Endodermal cell (in vitro differentiated cells): ENCODE results near the gene GOLT1A. TPM values are rescaled to one million over a fixed set of nuclear protein-coding genes. Genes with fewer than 3 reads are reported as not detected.

Experiments used
- DNase-seq: peaks from one replicate; pipeline ENCODE4 v3.0.0-alpha.2; 2017
- H3K27ac ChIP-seq: 2 replicates; pipeline ENCODE4 v1.5.1; 2013; ENCODE audit warnings: mild to moderate bottlenecking, low read depth, low read length, moderate library complexity
- H3K27me3 ChIP-seq: 2 replicates; pipeline ENCODE4 v1.6.1; 2013; ENCODE audit warnings: mild to moderate bottlenecking, low read length, moderate library complexity; ENCODE audit not compliant: insufficient read depth, control insufficient read depth, poor library complexity, severe bottlenecking
- H3K36me3 ChIP-seq: 2 replicates; pipeline ENCODE4 v1.7.0; 2013; ENCODE audit warnings: mild to moderate bottlenecking, low read length, moderate library complexity; ENCODE audit not compliant: control insufficient read depth, insufficient read depth
- H3K4me1 ChIP-seq: one replicate; pipeline ENCODE4 v1.7.0; 2013; ENCODE audit warnings: low read length; ENCODE audit not compliant: control insufficient read depth, insufficient read depth
- H3K4me3 ChIP-seq: 2 replicates; pipeline ENCODE4 v1.5.1; 2013; ENCODE audit warnings: mild to moderate bottlenecking, low read length, moderate library complexity
- H3K9ac ChIP-seq: 2 replicates; pipeline ENCODE4 v1.6.1; 2013; ENCODE audit warnings: mild to moderate bottlenecking, low read length, moderate library complexity; ENCODE audit not compliant: poor library complexity, severe bottlenecking; ENCODE audit errors: extremely low read depth
- H3K9me3 ChIP-seq: 2 replicates; pipeline ENCODE4 v1.6.1; 2013; ENCODE audit warnings: mild to moderate bottlenecking, low read length, moderate library complexity; ENCODE audit not compliant: control insufficient read depth
- H3K27ac Mint-ChIP-seq: 2 replicates; pipeline ENCODE4 v1.8.0; 2020; ENCODE audit warnings: mixed read lengths
- H3K27me3 Mint-ChIP-seq: 2 replicates; pipeline ENCODE4 v1.8.0; 2021; ENCODE audit warnings: mild to moderate bottlenecking, mixed read lengths; ENCODE audit not compliant: insufficient read depth
- H3K36me3 Mint-ChIP-seq: 2 replicates; pipeline ENCODE4 v1.8.0; 2020; ENCODE audit warnings: low read depth, mixed read lengths
- H3K4me1 Mint-ChIP-seq: 2 replicates; pipeline ENCODE4 v1.8.0; 2020; ENCODE audit warnings: mixed read lengths
- H3K4me3 Mint-ChIP-seq: 2 replicates; pipeline ENCODE4 v1.8.0; 2020; ENCODE audit warnings: mild to moderate bottlenecking, moderate library complexity, mixed read lengths
- H3K9me3 Mint-ChIP-seq: 2 replicates; pipeline ENCODE4 v1.8.0; 2020; ENCODE audit warnings: mild to moderate bottlenecking, mixed read lengths
- CTCF ChIP-seq: fragments of 200-600 bp; sonication (generic); conservative IDR thresholded peaks from 2 replicates; pipeline ENCODE4 v1.5.0; 2021; ENCODE audit warnings: antibody characterized with exemption, mild to moderate bottlenecking
- WGBS, 2 experiments: methylation state at CpG; one replicate each; pipeline versions ENCODE4 v1.1.5 to v1.1.7; 2013; ENCODE audit warnings: missing lambda C conversion rate in 2 of 2, mixed read lengths in 1 of 2; ENCODE audit not compliant: insufficient coverage in 1 of 2, insufficient read length in 1 of 2; 5-methylcytosine and 5-hydroxymethylcytosine counted together
- total RNA-seq, 2 donors: library from RNA; stranded (reverse); fragmentation: NEBNext Ultra II Directional in 1 of 2; extraction: Animal tissue kit (Norgen Biotek cat#: 25700) in 1 of 2; gene quantifications; 2 replicates in 1 of 2; 3 replicates in 1 of 2; pipeline ENCODE4 v1.2.1, GENCODE V29; 2021

GOLT1A gene
- total RNA-seq, 2 donors from 2014 or later, result 1.8 to 6.2 TPM

- no peak overlapping the region for H3K27ac Mint-ChIP-seq
These were observed 62.9 kb downstream of the GOLT1A start for GRCh38 chr1:204150702-204151551.

GRCh38 chr1:204149635-204150565 lies 63.9 kb downstream of the GOLT1A start:
- peaks cover 44% of the 10 kb centered on the region for H3K27me3 ChIP-seq
- no peaks in the 10 kb centered on the region for H3K9me3 Mint-ChIP-seq
- no peak for DNase-seq
- no peaks in the 10 kb centered on the region for H3K36me3 ChIP-seq
- H3K27ac ChIP-seq, result no peak overlapping the region
- H3K4me1 ChIP-seq, result no peaks in the 10 kb centered on the region
- H3K4me3 ChIP-seq, result no peak overlapping the region
- no peak overlapping the region for H3K27ac Mint-ChIP-seq
- H3K36me3 Mint-ChIP-seq, result no peaks in the 10 kb centered on the region
- no peaks in the 10 kb centered on the region for H3K9me3 ChIP-seq
- WGBS, 2 experiments, result 90 to 95% methylated on average over 4 to 16 of the region's 16 CpGs
- no peak overlapping the region for H3K9ac ChIP-seq
- peaks cover 44% of the 10 kb centered on the region for H3K27me3 Mint-ChIP-seq
- TF ChIP-seq CTCF, result no peak
- peaks cover 18% of the 10 kb centered on the region for H3K4me1 Mint-ChIP-seq
- H3K4me3 Mint-ChIP-seq, result peak overlapping the region; percentile 60

More at GRCh38 chr1:204150702-204151551, 62.9 kb downstream of the GOLT1A start:
- Mint-ChIP-seq H3K27me3 (peaks cover 54% of the 10 kb centered on the region), H3K36me3 (no peaks in the 10 kb centered on the region), H3K4me3 (peak overlapping the region; percentile 60), H3K4me1 (peaks cover 15% of the 10 kb centered on the region), H3K9me3 (no peaks in the 10 kb centered on the region)
- peak; percentile 76 for DNase-seq
- H3K27me3 ChIP-seq, result peaks cover 51% of the 10 kb centered on the region
- H3K36me3 ChIP-seq, result no peaks in the 10 kb centered on the region
- WGBS, 2 experiments, result 22% methylated on average over 12 to 33 of the region's 33 CpGs
- H3K9ac ChIP-seq, result peak overlapping the region; percentile 15
- H3K4me3 ChIP-seq, result peak overlapping the region; percentile 80
- no peaks in the 10 kb centered on the region for H3K9me3 ChIP-seq
- no peaks in the 10 kb centered on the region for H3K4me1 ChIP-seq
- TF ChIP-seq CTCF, result peak; percentile 13
- H3K27ac ChIP-seq, result no peak overlapping the region

- no peak overlapping the region for H3K4me3 Mint-ChIP-seq
- WGBS, 2 experiments, result 93 to 100% methylated on average over 1 to 2 of the region's 2 CpGs
- peaks cover 36% of the 10 kb centered on the region for H3K27me3 ChIP-seq
- no peak overlapping the region for H3K4me3 ChIP-seq
- H3K9me3 ChIP-seq, result no peaks in the 10 kb centered on the region
- H3K4me1 ChIP-seq, result no peaks in the 10 kb centered on the region
- TF ChIP-seq CTCF, result no peak
- H3K27me3 Mint-ChIP-seq, result peaks cover 36% of the 10 kb centered on the region
- H3K4me1 Mint-ChIP-seq, result peaks cover 18% of the 10 kb centered on the region
- H3K27ac Mint-ChIP-seq, result no peak overlapping the region
- H3K9me3 Mint-ChIP-seq, result no peaks in the 10 kb centered on the region
- no peak for DNase-seq
- no peak overlapping the region for H3K27ac ChIP-seq
- no peaks in the 10 kb centered on the region for H3K36me3 Mint-ChIP-seq
- no peak overlapping the region for H3K9ac ChIP-seq
- no peaks in the 10 kb centered on the region for H3K36me3 ChIP-seq
These were observed 64.7 kb downstream of the GOLT1A start for GRCh38 chr1:204149107-204149506.
